ENCODE data around the gene C6orf118.

Gene C6orf118

GRCh38 chr6:165292657-165293056 lies 16.7 kb downstream of the C6orf118 start:
- no peak for DNase-seq (ENCODE audit: low spot score)
- TF ChIP-seq CTCF (IDR thresholded peaks at IDR 0.05; ENCODE audit: borderline replicate concordance, control extremely low read depth, extremely low read depth, insufficient read depth, missing control alignments), result no peak
- in situ Hi-C loops (cut with MboI; ENCODE audit: low sequenced_read_pairs, unreplicated experiment), result no loop called here

- in situ Hi-C loops (cut with MboI; ENCODE audit: low sequenced_read_pairs, unreplicated experiment), result no loop called here
- TF ChIP-seq CTCF (IDR thresholded peaks at IDR 0.05; ENCODE audit: borderline replicate concordance, control extremely low read depth, extremely low read depth, insufficient read depth, missing control alignments), result no peak
- no peak for DNase-seq (ENCODE audit: low spot score)
These were observed 34.8 kb downstream of the C6orf118 start for GRCh38 chr6:165274611-165275010.

GRCh38 chr6:165272585-165272984 lies 36.8 kb downstream of the C6orf118 start:
- no peak for DNase-seq (ENCODE audit: low spot score)
- no peak for TF ChIP-seq CTCF (IDR thresholded peaks at IDR 0.05; ENCODE audit: borderline replicate concordance, control extremely low read depth, extremely low read depth, insufficient read depth, missing control alignments)
- in situ Hi-C loops (cut with MboI; ENCODE audit: low sequenced_read_pairs, unreplicated experiment), result no loop called here

- DNase-seq (ENCODE audit: low spot score), result no peak
- TF ChIP-seq CTCF (IDR thresholded peaks at IDR 0.05; ENCODE audit: borderline replicate concordance, control extremely low read depth, extremely low read depth, insufficient read depth, missing control alignments), result no peak
- in situ Hi-C loops (cut with MboI; ENCODE audit: low sequenced_read_pairs, unreplicated experiment), result no loop called here
These were observed 40.4 kb downstream of the C6orf118 start for GRCh38 chr6:165268987-165269386.

- in situ Hi-C loops (cut with MboI; ENCODE audit: low sequenced_read_pairs, unreplicated experiment), result no loop called here
- DNase-seq (ENCODE audit: low spot score), result no peak
- TF ChIP-seq CTCF (IDR thresholded peaks at IDR 0.05; ENCODE audit: borderline replicate concordance, control extremely low read depth, extremely low read depth, insufficient read depth, missing control alignments), result no peak
These were observed 42.8 kb downstream of the C6orf118 start for GRCh38 chr6:165266621-165267020.

- TF ChIP-seq CTCF (IDR thresholded peaks at IDR 0.05; ENCODE audit: borderline replicate concordance, control extremely low read depth, extremely low read depth, insufficient read depth, missing control alignments), result no peak
- DNase-seq (ENCODE audit: low spot score), result no peak
- in situ Hi-C loops (cut with MboI; ENCODE audit: low sequenced_read_pairs, unreplicated experiment), result no loop called here
These were observed 43.2 kb downstream of the C6orf118 start for GRCh38 chr6:165266191-165266590.

- DNase-seq (ENCODE audit: low spot score), result no peak
- TF ChIP-seq CTCF (IDR thresholded peaks at IDR 0.05; ENCODE audit: borderline replicate concordance, control extremely low read depth, extremely low read depth, insufficient read depth, missing control alignments), result no peak
- in situ Hi-C loops (cut with MboI; ENCODE audit: low sequenced_read_pairs, unreplicated experiment), result no loop called here
These were observed 48.9 kb downstream of the C6orf118 start for GRCh38 chr6:165260462-165260861.
